Mesodermal cell (in vitro differentiated cells): ENCODE results near the gene PCAT6.

ENCODE experiments used
- H3K27ac ChIP-seq: 2 replicates; pipeline ENCODE4 v1.7.0; 2013; ENCODE audit warnings: mild to moderate bottlenecking, low read depth, low read length, moderate library complexity; ENCODE audit not compliant: severe bottlenecking
- H3K36me3 ChIP-seq: 2 replicates; pipeline ENCODE4 v1.7.1; 2013; ENCODE audit warnings: mild to moderate bottlenecking, low read length, moderate library complexity; ENCODE audit not compliant: control insufficient read depth, insufficient read depth
- H3K4me1 ChIP-seq: one replicate; pipeline ENCODE4 v1.7.1; 2013; ENCODE audit warnings: mild to moderate bottlenecking, low read length; ENCODE audit not compliant: insufficient read depth, control insufficient read depth, poor library complexity, severe bottlenecking
- H3K4me3 ChIP-seq: 2 replicates; pipeline ENCODE4 v1.7.0; 2013; ENCODE audit warnings: low read length, control low read depth, mild to moderate bottlenecking; ENCODE audit not compliant: insufficient read depth, poor library complexity, severe bottlenecking; ENCODE audit errors: extremely low read depth
- H3K9me3 ChIP-seq: 2 replicates; pipeline ENCODE4 v1.7.1; 2013; ENCODE audit warnings: mild to moderate bottlenecking, low read length, moderate library complexity; ENCODE audit not compliant: control insufficient read depth
- WGBS, 2 experiments: methylation state at CpG; one replicate each; pipeline ENCODE4 v1.1.5; 2013; ENCODE audit warnings: missing lambda C conversion rate in 2 of 2; ENCODE audit not compliant: insufficient coverage in 2 of 2; 5-methylcytosine and 5-hydroxymethylcytosine counted together

Gene PCAT6

GRCh38 chr1:202807451-202807925, 3.3 kb upstream of the PCAT6 start:
- Histone ChIP-seq H3K36me3 (no peaks in the 10 kb centered on the region), H3K9me3 (no peaks in the 10 kb centered on the region), H3K4me1 (peaks cover 16% of the 10 kb centered on the region), H3K4me3 (peak overlapping the region; percentile 95), H3K27ac (peak overlapping the region; percentile 79)
- WGBS, 2 experiments = 0% methylated on average over 18 to 21 of the region's 45 CpGs

GRCh38 chr1:202807926-202808757, 2.6 kb upstream of the PCAT6 start, which contains the start of gene KDM5B:
Gene KDM5B, minus strand, starts transcription at chr1:202808421. Its CDS starts 116 bp downstream, at chr1:202808305.
- Histone ChIP-seq H3K4me1 (peaks cover 18% of the 10 kb centered on the region), H3K36me3 (no peaks in the 10 kb centered on the region), H3K9me3 (no peaks in the 10 kb centered on the region), H3K27ac (peak within 1 kb of the TSS; percentile 79), H3K4me3 (peak within 1 kb of the TSS; percentile 95)
- 0 to 1% methylated on average over 39 to 50 of the region's 84 CpGs for WGBS, 2 experiments

GRCh38 chr1:202809597-202810159, 1.1 kb upstream of the PCAT6 start:
- no peak overlapping the region for H3K27ac ChIP-seq
- 77 to 95% methylated on average over 7 to 11 of the region's 15 CpGs for WGBS, 2 experiments
- H3K9me3 ChIP-seq = no peaks in the 10 kb centered on the region
- peaks cover 17% of the 10 kb centered on the region for H3K4me1 ChIP-seq
- H3K4me3 ChIP-seq = no peak overlapping the region
- H3K36me3 ChIP-seq = no peaks in the 10 kb centered on the region

- Histone ChIP-seq H3K27ac (peak overlapping the region; percentile 83), H3K36me3 (no peaks in the 10 kb centered on the region), H3K4me1 (peaks cover 17% of the 10 kb centered on the region), H3K4me3 (peak overlapping the region; percentile 91), H3K9me3 (no peaks in the 10 kb centered on the region)
- WGBS, 2 experiments = 12 to 24% methylated on average over 11 of the region's 13 CpGs
Observed at GRCh38 chr1:202810193-202810614, 550 bp upstream of the PCAT6 start.

- WGBS, 2 experiments = 4 to 9% methylated on average over 16 to 28 of the region's 43 CpGs
- peak overlapping the region; percentile 83 for H3K27ac ChIP-seq
Observed at GRCh38 chr1:202811296-202812175, 782 bp downstream of the PCAT6 start.

GRCh38 chr1:202812176-202813026, 1.6 kb downstream of the PCAT6 start:
- Histone ChIP-seq H3K4me1 (peaks cover 17% of the 10 kb centered on the region), H3K36me3 (no peaks in the 10 kb centered on the region), H3K4me3 (peak overlapping the region; percentile 91), H3K27ac (no peak overlapping the region), H3K9me3 (no peaks in the 10 kb centered on the region)
- 54 to 81% methylated on average over 6 to 8 of the region's 9 CpGs for WGBS, 2 experiments

More at GRCh38 chr1:202811296-202812175, 782 bp downstream of the PCAT6 start:
- Histone ChIP-seq H3K4me1 (peaks cover 17% of the 10 kb centered on the region), H3K4me3 (peak overlapping the region; percentile 91), H3K36me3 (no peaks in the 10 kb centered on the region), H3K9me3 (no peaks in the 10 kb centered on the region)

- H3K9me3 ChIP-seq = no peaks in the 10 kb centered on the region
- H3K36me3 ChIP-seq = no peaks in the 10 kb centered on the region
- no peak overlapping the region for H3K4me3 ChIP-seq
- peaks cover 20% of the 10 kb centered on the region for H3K4me1 ChIP-seq
- 96 to 100% methylated on average over 3 to 8 of the region's 10 CpGs for WGBS, 2 experiments
- H3K27ac ChIP-seq = no peak overlapping the region
Observed at GRCh38 chr1:202815120-202815519, 4.4 kb downstream of the PCAT6 start.

- H3K9me3 ChIP-seq = no peaks in the 10 kb centered on the region
- WGBS, 2 experiments = 73 to 86% methylated on average over 1 of the region's 1 CpG
- H3K27ac ChIP-seq = no peak overlapping the region
- H3K36me3 ChIP-seq = no peaks in the 10 kb centered on the region
- H3K4me1 ChIP-seq = peaks cover 17% of the 10 kb centered on the region
- no peak overlapping the region for H3K4me3 ChIP-seq
Observed at GRCh38 chr1:202818819-202819218, 8.1 kb downstream of the PCAT6 start.

- H3K9me3 ChIP-seq = no peaks in the 10 kb centered on the region
- no peak overlapping the region for H3K4me3 ChIP-seq
- 60 to 67% methylated on average over 1 of the region's 2 CpGs for WGBS, 2 experiments
- H3K36me3 ChIP-seq = no peaks in the 10 kb centered on the region
- peak overlapping the region; percentile 96 for H3K27ac ChIP-seq
- H3K4me1 ChIP-seq = peaks cover 17% of the 10 kb centered on the region
Observed at GRCh38 chr1:202821467-202821866, 10.7 kb downstream of the PCAT6 start.
